H1 (cell line): Measurements from ENCODE around the gene KRTAP20-4. TPM values are rescaled to one million over a fixed set of nuclear protein-coding genes. Genes with fewer than 3 reads are reported as not detected.

ENCODE experiments used
- CTCF ChIA-PET: fragments of 300-600 bp; sonication (Branson Sonifier 250); formaldehyde crosslinking; loops from one replicate; lab custom pipeline; 2021; ENCODE audit not compliant: partially characterized antibody; lab: Charles Lee
- POLR2A ChIA-PET: fragments of 300-600 bp; sonication (Branson Sonifier 250); formaldehyde crosslinking; loops from one replicate; lab custom pipeline; 2021; ENCODE audit warnings: inconsistent platforms; ENCODE audit not compliant: partially characterized antibody; lab: Charles Lee
- DNase-seq, 2 experiments: peaks; one replicate each; pipeline versions ENCODE4 v3.0.0 to v3.0.0-alpha.2; 2010 to 2022; ENCODE audit warnings: low spot score in 2 of 2, low read depth in 1 of 2, mixed read lengths in 1 of 2
- FAIRE-seq: peaks from 2 replicates; lab custom pipeline; 2011; peaks lifted over from hg19 to GRCh38; lab: Jason Lieb, UNC
- H2AFZ ChIP-seq: 2 replicates; pipeline ENCODE4 v1.8.1; 2012; ENCODE audit warnings: low read length, inconsistent platforms
- H2AK5ac ChIP-seq: 2 replicates; pipeline ENCODE4 v1.6.1; 2013; ENCODE audit warnings: low read depth, low read length
- H2BK120ac ChIP-seq: replicated peaks from 2 replicates; pipeline ENCODE3; 2013; ENCODE audit warnings: low read depth, low read length, inconsistent platforms
- H2BK12ac ChIP-seq: 2 replicates; pipeline ENCODE4 v1.6.1; 2013; ENCODE audit warnings: low read depth, low read length
- H2BK15ac ChIP-seq: 2 replicates; pipeline ENCODE4 v1.6.1; 2013; ENCODE audit warnings: low read length
- H2BK20ac ChIP-seq: 2 replicates; pipeline ENCODE4 v1.6.1; 2013; ENCODE audit warnings: low read length
- H2BK5ac ChIP-seq: 2 replicates; pipeline ENCODE4 v1.6.1; 2013; ENCODE audit warnings: low read depth, low read length
- H3K14ac ChIP-seq: 2 replicates; pipeline ENCODE4 v1.6.1; 2013; ENCODE audit warnings: inconsistent platforms; ENCODE audit not compliant: insufficient read length
- H3K18ac ChIP-seq: 2 replicates; pipeline ENCODE4 v1.6.1; 2013; ENCODE audit warnings: low read length; ENCODE audit errors: extremely low read depth
- H3K23ac ChIP-seq: 2 replicates; pipeline ENCODE4 v1.6.1; 2013; ENCODE audit warnings: inconsistent platforms; ENCODE audit not compliant: insufficient read length
- H3K23me2 ChIP-seq: 2 replicates; pipeline ENCODE4 v1.6.1; 2013; ENCODE audit warnings: low read depth, low read length
- H3K27ac ChIP-seq: 2 replicates; pipeline ENCODE4 v1.6.1; 2011; ENCODE audit warnings: low read depth, low read length, inconsistent platforms
- H3K27me3 ChIP-seq, 4 experiments: replicated peaks in 1 of 4; 1 replicate in 1 of 4; 2 replicates in 3 of 4; pipeline versions ENCODE4 v1.6.1 to v1.8.1; 2011 to 2013; ENCODE audit warnings: low read length in 3 of 4, mild to moderate bottlenecking in 3 of 4, inconsistent platforms in 2 of 4, mixed read lengths in 2 of 4, moderate library complexity in 1 of 4; ENCODE audit not compliant: control insufficient read depth in 3 of 4, insufficient read depth in 3 of 4; ENCODE audit errors: extremely low read depth in 1 of 4
- H3K36me3 ChIP-seq, 4 experiments: 2 replicates each; pipeline versions ENCODE4 v1.6.1 to v1.8.1; 2011 to 2013; ENCODE audit warnings: mild to moderate bottlenecking in 4 of 4, low read length in 3 of 4, moderate library complexity in 2 of 4, control low read depth in 1 of 4, inconsistent platforms in 1 of 4; ENCODE audit not compliant: insufficient read depth in 4 of 4, control insufficient read depth in 2 of 4
- H3K4ac ChIP-seq: replicated peaks from 2 replicates; pipeline ENCODE3; 2013; ENCODE audit warnings: low read length, low read depth, mixed read lengths, inconsistent platforms; ENCODE audit not compliant: insufficient read length
- H3K4me1 ChIP-seq, 4 experiments: replicated peaks in 1 of 4; 1 replicate in 1 of 4; 2 replicates in 3 of 4; pipeline versions ENCODE4 v1.6.1 to v1.8.1; 2011 to 2013; ENCODE audit warnings: low read length in 3 of 4, inconsistent platforms in 2 of 4, mixed read lengths in 1 of 4; ENCODE audit not compliant: insufficient read depth in 4 of 4, control insufficient read depth in 3 of 4
- H3K4me2 ChIP-seq, 2 experiments: 2 replicates each; pipeline versions ENCODE4 v1.6.1 to v1.8.1; 2011 to 2013; ENCODE audit warnings: low read depth in 2 of 2, low read length in 2 of 2, control low read depth in 1 of 2, inconsistent platforms in 1 of 2, mild to moderate bottlenecking in 1 of 2; ENCODE audit not compliant: insufficient read depth in 1 of 2
- H3K4me3 ChIP-seq, 4 experiments: fragments of 200-600, 300-600 bp in 1 of 4; sonication (generic), shearing (Covaris generic), sonication (Bioruptor Twin) in 1 of 4; 2 replicates each; pipeline versions ENCODE4 v1.5.1 to v1.8.1; 2011 to 2016; ENCODE audit warnings: low read length in 4 of 4, low read depth in 3 of 4, control low read depth in 2 of 4, inconsistent platforms in 2 of 4, mild to moderate bottlenecking in 2 of 4, mixed read lengths in 1 of 4, moderate library complexity in 1 of 4; ENCODE audit not compliant: insufficient read depth in 2 of 4; ENCODE audit errors: extremely low read depth in 1 of 4
- H3K56ac ChIP-seq: replicated peaks from 2 replicates; pipeline ENCODE3; 2013; ENCODE audit warnings: low read depth, mild to moderate bottlenecking, mixed read lengths, low read length, inconsistent platforms; ENCODE audit not compliant: insufficient read length
- H3K79me1 ChIP-seq: 2 replicates; pipeline ENCODE4 v1.6.1; 2013; ENCODE audit warnings: low read depth, low read length, control low read depth
- H3K79me2 ChIP-seq, 2 experiments: 2 replicates each; pipeline versions ENCODE4 v1.6.1 to v1.8.1; 2012 to 2013; ENCODE audit warnings: low read length in 2 of 2, mild to moderate bottlenecking in 2 of 2, inconsistent platforms in 1 of 2; ENCODE audit not compliant: insufficient read depth in 2 of 2, control insufficient read depth in 1 of 2
- H3K9ac ChIP-seq, 4 experiments: replicated peaks in 1 of 4; 1 replicate in 1 of 4; 2 replicates in 3 of 4; pipeline versions ENCODE4 v1.6.1 to v1.8.1; 2011 to 2013; ENCODE audit warnings: low read depth in 3 of 4, low read length in 3 of 4, control low read depth in 2 of 4, mild to moderate bottlenecking in 2 of 4, moderate library complexity in 2 of 4, inconsistent platforms in 1 of 4; ENCODE audit errors: extremely low read depth in 1 of 4
- H3K9me3 ChIP-seq, 2 experiments: 2 replicates each; pipeline versions ENCODE4 v1.6.1 to v1.8.1; 2012 to 2013; ENCODE audit warnings: mild to moderate bottlenecking in 2 of 2, moderate library complexity in 2 of 2, control low read depth in 1 of 2, inconsistent platforms in 1 of 2, low read depth in 1 of 2, low read length in 1 of 2, mixed read lengths in 1 of 2; ENCODE audit not compliant: insufficient read depth in 2 of 2
- H4K20me1 ChIP-seq, 2 experiments: replicated peaks in 1 of 2; 2 replicates each; pipeline versions ENCODE3 to v1.8.1; 2011 to 2013; ENCODE audit warnings: inconsistent platforms in 2 of 2, low read length in 2 of 2, mild to moderate bottlenecking in 1 of 2; ENCODE audit not compliant: insufficient read depth in 2 of 2, control insufficient read depth in 1 of 2
- H4K5ac ChIP-seq: 2 replicates; pipeline ENCODE4 v1.6.1; 2013; ENCODE audit warnings: low read length, low read depth, mixed read lengths, inconsistent platforms; ENCODE audit not compliant: insufficient read length
- H4K8ac ChIP-seq: 2 replicates; pipeline ENCODE4 v1.8.0; 2013; ENCODE audit warnings: mild to moderate bottlenecking, moderate library complexity, low read length, inconsistent platforms; ENCODE audit not compliant: insufficient read depth; ENCODE audit errors: extremely low read depth
- H4K91ac ChIP-seq: replicated peaks from 2 replicates; pipeline ENCODE3; 2013; ENCODE audit warnings: low read length, mixed read lengths, inconsistent platforms; ENCODE audit not compliant: insufficient read length
- ASH2L ChIP-seq: fragments of 200-600, 300-600 bp; sonication (generic); IDR thresholded peaks from one replicate; pipeline ENCODE4 v1.7.1; 2017; ENCODE audit warnings: low read length
- BACH1 ChIP-seq: IDR thresholded peaks from 2 replicates; pipeline ENCODE4 v1.6.1; 2012; ENCODE audit warnings: low read length, improper control_type of control experiment
- BCL11A ChIP-seq, 2 experiments: IDR thresholded peaks; one replicate each; pipeline ENCODE4 v1.6.1; 2011; ENCODE audit warnings: low read depth in 2 of 2, low read length in 2 of 2, mild to moderate bottlenecking in 2 of 2
- CBX5 ChIP-seq: fragments of 300-800, 300-1000 bp; sonication (generic); IDR thresholded peaks from 2 replicates; pipeline ENCODE4 v1.7.1; 2016; ENCODE audit warnings: antibody characterized with exemption, low read length, low read depth
- HDAC2 ChIP-seq, 2 experiments: fragments of 300-600 bp in 1 of 2; sonication (generic) in 1 of 2; IDR thresholded peaks; 2 replicates each; pipeline ENCODE4 v1.6.1; 2011 to 2012; ENCODE audit warnings: low read depth in 2 of 2, low read length in 2 of 2, mild to moderate bottlenecking in 2 of 2, moderate library complexity in 2 of 2, borderline replicate concordance in 1 of 2, inconsistent platforms in 1 of 2
- HDAC6 ChIP-seq: IDR thresholded peaks from one replicate; pipeline ENCODE4 v1.7.1; 2012; ENCODE audit warnings: low read depth, mild to moderate bottlenecking, inconsistent platforms, low read length, moderate library complexity
- MAX ChIP-seq: IDR thresholded peaks from 2 replicates; pipeline ENCODE4 v1.6.1; 2012; ENCODE audit warnings: inconsistent platforms
- NANOG ChIP-seq: IDR thresholded peaks from 2 replicates; pipeline ENCODE4 v1.6.1; 2011; ENCODE audit warnings: low read length, low read depth, mild to moderate bottlenecking, inconsistent platforms; ENCODE audit not compliant: insufficient read depth, poor library complexity, severe bottlenecking
- SIRT6 ChIP-seq: IDR thresholded peaks from one replicate; pipeline ENCODE4 v1.7.1; 2012; ENCODE audit warnings: low read length, inconsistent platforms
- SIX5 ChIP-seq: IDR thresholded peaks from 2 replicates; pipeline ENCODE4 v1.6.1; 2011; ENCODE audit warnings: mild to moderate bottlenecking, low read depth, low read length
- SP1 ChIP-seq: IDR thresholded peaks from 2 replicates; pipeline ENCODE4 v1.6.1; 2011; ENCODE audit warnings: low read depth, low read length
- SRF ChIP-seq: IDR thresholded peaks from 2 replicates; pipeline ENCODE4 v1.6.1; 2011; ENCODE audit warnings: mild to moderate bottlenecking, low read depth, low read length, moderate library complexity
- TAF1 ChIP-seq: IDR thresholded peaks from 2 replicates; pipeline ENCODE4 v1.6.1; 2011; ENCODE audit warnings: mild to moderate bottlenecking, low read depth, low read length
- TCF12 ChIP-seq: IDR thresholded peaks from 2 replicates; pipeline ENCODE4 v1.6.1; 2011; ENCODE audit warnings: low read depth, mild to moderate bottlenecking, low read length
- YY1 ChIP-seq: IDR thresholded peaks from 2 replicates; pipeline ENCODE4 v1.6.1; 2011; ENCODE audit warnings: low read depth, mild to moderate bottlenecking, low read length
- WGBS, 2 experiments: shearing (Covaris generic) in 1 of 2; methylation state at CpG; one replicate each; pipeline versions ENCODE4 v1.1.6 to v1.1.7; 2013 to 2015; ENCODE audit warnings: low lambda C conversion rate in 2 of 2, mixed read lengths in 2 of 2, inconsistent platforms in 1 of 2, low coverage in 1 of 2, missing lambda C conversion rate in 1 of 2; ENCODE audit not compliant: insufficient replicate concordance in 2 of 2, insufficient coverage in 1 of 2, insufficient read length in 1 of 2; ENCODE audit errors: extremely low coverage in 1 of 2, missing lambda C conversion rate in 1 of 2; 5-methylcytosine and 5-hydroxymethylcytosine counted together
- polyA plus RNA-seq, 7 experiments: library from polyadenylated mRNA; depleted of rRNA in 3 of 7; stranded (reverse) in 5 of 7; unstranded in 2 of 7; fragments of >200 nt in 5 of 7; fragments of 200-250 nt in 2 of 7; gene quantifications; 1 replicate in 5 of 7; 2 replicates in 1 of 7; 4 replicates in 1 of 7; pipeline versions ENCODE4 v1.2.1 to v1.2.3, GENCODE V29; 2011 to 2013; ENCODE audit warnings: missing spikeins in 2 of 7, mixed read lengths in 2 of 7
- total RNA-seq: library from RNA; stranded (reverse); fragmentation: NEBNext Ultra II Directional; extraction: Animal tissue kit (Norgen Biotek cat#: 25700); gene quantifications from 2 replicates; pipeline ENCODE4 v1.2.1, GENCODE V29; 2021

Gene KRTAP20-4
- total and polyA plus RNA-seq, 2 of the 8 experiments (the other 6 are each of a cell fraction or from before 2014, with no cell fraction given): not detected

GRCh38 chr21:30628109-30628508 is 7.7 kb downstream of the KRTAP20-4 start:
- Histone ChIP-seq H3K4me3 (no peak overlapping the region), H3K4me1 (peaks cover 0 to 2% (median 0%) of the 10 kb centered on the region in 4 experiments; a peak in 2 of 7 replicates), H4K5ac (no peak overlapping the region), H2AFZ (no peak overlapping the region), H3K79me2 (no peaks in the 10 kb centered on the region), H2BK120ac (no peak overlapping the region), H3K79me1 (no peaks in the 10 kb centered on the region), H4K91ac (no peak overlapping the region), H4K8ac (no peak overlapping the region), H2AK5ac (no peak overlapping the region), H4K20me1 (no peaks in the 10 kb centered on the region), H2BK20ac (no peak overlapping the region), H3K56ac (no peak overlapping the region), H3K18ac (no peak overlapping the region), H3K9me3 (peaks cover 7% of the 10 kb centered on the region in 2 experiments), H2BK15ac (no peak overlapping the region), H3K4me2 (no peak overlapping the region), H2BK5ac (no peak overlapping the region), H3K27me3 (peaks cover 0 to 1% (median 0%) of the 10 kb centered on the region in 4 experiments; a peak in 1 of 7 replicates), H3K23me2 (no peaks in the 10 kb centered on the region), H2BK12ac (no peak overlapping the region), H3K36me3 (no peaks in the 10 kb centered on the region), H3K4ac (no peak overlapping the region), H3K23ac (no peak overlapping the region), H3K27ac (no peak overlapping the region), H3K9ac (no peak overlapping the region), H3K14ac (no peak overlapping the region)
- FAIRE-seq: no peak
- ChIA-PET CTCF (no interaction called here), POLR2A (no interaction called here)
- DNase-seq: no peak
- WGBS, 2 experiments: 90% methylated on average over 4 of the region's 4 CpGs; no CpG with 5 or more reads in 1 of the 2 experiments
- TF ChIP-seq TAF1 (no peak), ASH2L (no peak), HDAC2 (IDR thresholded peaks at IDR 0.05; ENCODE audit: borderline replicate concordance in 1 of 2, low read depth in 2 of 2, low read length in 2 of 2) (no peak), BCL11A (IDR thresholded peaks at IDR 0.05; ENCODE audit: low read depth in 2 of 2, low read length in 2 of 2) (no peak), SP1 (no peak), SIRT6 (no peak), CBX5 (no peak), SIX5 (no peak), MAX (no peak), YY1 (no peak), HDAC6 (no peak), SRF (no peak), BACH1 (no peak), NANOG (no peak), TCF12 (no peak)
